Uterus (tissue), 2 donors: ENCODE results near the gene KRT6A.

Experiments
- CTCF ChIP-seq, 4 experiments: fragments of 200-600 bp in 2 of 4; fragments of 450-650 bp in 2 of 4; sonication (generic) in 2 of 4; IDR thresholded peaks; one replicate each; pipeline ENCODE4 v1.5.1; 2016 to 2019; ENCODE audit warnings: antibody characterized with exemption in 4 of 4, mild to moderate bottlenecking in 2 of 4, moderate library complexity in 1 of 4
- POLR2A ChIP-seq, 2 donors: fragments of 450-650 bp; IDR thresholded peaks; one replicate each; pipeline ENCODE4 v1.6.1; 2016; ENCODE audit warnings: antibody characterized with exemption in 2 of 2, mild to moderate bottlenecking in 1 of 2, moderate library complexity in 1 of 2

DNA sequence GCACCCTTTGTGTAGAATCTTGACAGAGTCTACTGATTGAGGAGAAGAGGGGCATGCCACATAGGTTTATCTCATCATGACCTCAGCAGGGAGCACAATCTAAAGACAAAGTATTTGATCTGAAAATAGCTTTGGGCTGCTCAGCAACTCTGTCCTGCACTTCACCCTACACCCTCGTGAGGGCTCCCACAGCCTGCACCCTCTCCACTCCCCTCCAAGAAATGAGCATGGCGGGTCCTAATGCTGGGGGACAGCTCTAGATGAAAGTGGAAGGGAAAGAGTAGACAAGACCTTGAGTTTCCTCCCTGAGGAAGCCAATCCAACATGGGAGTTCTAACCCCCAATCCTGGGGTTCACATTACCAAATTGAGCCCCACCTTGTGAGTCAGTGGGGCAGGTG is 37.8 kb upstream of the KRT6A start:
- no peak for TF ChIP-seq CTCF (IDR thresholded peaks at IDR 0.05)
- TF ChIP-seq POLR2A (IDR thresholded peaks at IDR 0.05) = no peak
